PC-3 (cell line): ENCODE results near the gene POU4F2. TPM values are rescaled to one million over a fixed set of nuclear protein-coding genes. Genes with fewer than 3 reads are reported as not detected.
"Not testable (repeated sequence)": the region's sequence is repeated elsewhere in the genome, so short reads cannot be mapped to it uniquely, and the experiment has no call there.

ENCODE experiments used
- ATAC-seq: fragments of 200-7000 bp; cut with Tn5 transposase; 2 replicates; pipeline ENCODE4 v1.9.1; 2020; ENCODE audit warnings: mild to moderate bottlenecking, moderate library complexity
- BruUV-seq: library from RNA; stranded (reverse); fragments of 400-500 nt; replicated peaks from 2 replicates; lab custom pipeline; 2021; lab: Mats Ljungman, UMichigan
- CTCF ChIA-PET: fragments of 300-600 bp; sonication (Branson Sonifier 250); formaldehyde crosslinking; loops from one replicate; lab custom pipeline; 2022; ENCODE audit warnings: antibody characterized with exemption; lab: Charles Lee
- POLR2A ChIA-PET: fragments of 300-600 bp; sonication (Branson Sonifier 250); formaldehyde crosslinking; loops from one replicate; lab custom pipeline; 2022; ENCODE audit warnings: antibody characterized with exemption; ENCODE audit not compliant: unreplicated experiment; lab: Charles Lee
- DNase-seq: peaks from one replicate; pipeline ENCODE4 v3.0.0-alpha.2; 2015
- H2AFZ ChIP-seq: fragments of 300-600 bp; sonication (generic); 2 replicates; pipeline ENCODE4 v1.6.0; 2016; ENCODE audit warnings: antibody characterized with exemption, low read length
- H3F3A ChIP-seq: fragments of 300-600 bp; sonication (generic); one replicate; pipeline ENCODE4 v1.6.0; 2017; ENCODE audit warnings: antibody characterized with exemption, low read length, control low read depth, mild to moderate bottlenecking; ENCODE audit not compliant: unreplicated experiment
- H3K27ac ChIP-seq: fragments of 300-600 bp; sonication (generic); 2 replicates; pipeline ENCODE4 v1.5.1; 2016; ENCODE audit warnings: mild to moderate bottlenecking, low read length
- H3K27me3 ChIP-seq: fragments of 300-600 bp; sonication (generic); 2 replicates; pipeline ENCODE4 v1.6.1; 2016; ENCODE audit warnings: low read length, mixed read lengths
- H3K36me3 ChIP-seq: fragments of 300-600 bp; sonication (generic); 2 replicates; pipeline ENCODE4 v1.6.1; 2016; ENCODE audit warnings: low read depth, mixed run types, low read length, mixed read lengths
- H3K4me1 ChIP-seq: fragments of 300-600 bp; sonication (generic); 2 replicates; pipeline ENCODE4 v1.5.1; 2016; ENCODE audit warnings: low read length; ENCODE audit not compliant: insufficient read depth
- H3K4me2 ChIP-seq: fragments of 300-600 bp; sonication (generic); 2 replicates; pipeline ENCODE4 v1.6.0; 2016; ENCODE audit warnings: low read length
- H3K4me3 ChIP-seq: fragments of 300-600 bp; sonication (generic); 2 replicates; pipeline ENCODE4 v1.5.1; 2016; ENCODE audit warnings: mild to moderate bottlenecking, low read length, mixed read lengths
- H3K79me2 ChIP-seq: fragments of 300-600 bp; sonication (generic); 2 replicates; pipeline ENCODE4 v1.6.1; 2017; ENCODE audit warnings: low read length, mixed read lengths
- H3K9ac ChIP-seq: fragments of 300-600 bp; sonication (generic); 2 replicates; pipeline ENCODE4 v1.6.0; 2016; ENCODE audit warnings: mild to moderate bottlenecking, low read length
- H3K9me2 ChIP-seq: fragments of 300-600 bp; sonication (generic); replicated peaks from 2 replicates; pipeline ENCODE4 v1.6.1; 2016; ENCODE audit warnings: mixed run types, low read length, mixed read lengths
- H3K9me3 ChIP-seq: fragments of 300-600 bp; sonication (generic); 2 replicates; pipeline ENCODE4 v1.6.1; 2016; ENCODE audit warnings: low read length, mixed read lengths
- H4K20me1 ChIP-seq: fragments of 300-600 bp; sonication (generic); 2 replicates; pipeline ENCODE4 v1.6.1; 2016; ENCODE audit warnings: low read length, mixed read lengths
- EZH2 ChIP-seq: fragments of 300-600 bp; sonication (generic); IDR thresholded peaks from one replicate; pipeline ENCODE4 v1.6.1; 2017; ENCODE audit warnings: antibody characterized with exemption, mild to moderate bottlenecking, low read length; ENCODE audit not compliant: unreplicated experiment
- EZH2phosphoT487 ChIP-seq: fragments of 300-600 bp; sonication (generic); IDR thresholded peaks from 2 replicates; pipeline ENCODE4 v1.6.1; 2018; ENCODE audit warnings: mild to moderate bottlenecking, antibody characterized with exemption, low read length, borderline replicate concordance
- intact Hi-C: fragments of 100-400 bp; cut with micrococcal nuclease; formaldehyde crosslinking; loops from 2 replicates; pipeline ENCODE4 v1.9.0; 2023
- total RNA-seq: library from RNA; depleted of rRNA; stranded (reverse); fragments of >200 nt; gene quantifications from 2 replicates; pipeline ENCODE4 v1.2.3, GENCODE V29; 2014
- TF ChIP-seq, protein P1 (sequence below): fragments of 300-600 bp; sonication (generic); conservative IDR thresholded peaks from 2 replicates; pipeline ENCODE4 v1.5.1; 2017; ENCODE audit warnings: antibody characterized with exemption, low read depth, mild to moderate bottlenecking, low read length

The POU4F2 gene
- total RNA-seq, 1 experiment from 2014 or later = not detected

DNA sequence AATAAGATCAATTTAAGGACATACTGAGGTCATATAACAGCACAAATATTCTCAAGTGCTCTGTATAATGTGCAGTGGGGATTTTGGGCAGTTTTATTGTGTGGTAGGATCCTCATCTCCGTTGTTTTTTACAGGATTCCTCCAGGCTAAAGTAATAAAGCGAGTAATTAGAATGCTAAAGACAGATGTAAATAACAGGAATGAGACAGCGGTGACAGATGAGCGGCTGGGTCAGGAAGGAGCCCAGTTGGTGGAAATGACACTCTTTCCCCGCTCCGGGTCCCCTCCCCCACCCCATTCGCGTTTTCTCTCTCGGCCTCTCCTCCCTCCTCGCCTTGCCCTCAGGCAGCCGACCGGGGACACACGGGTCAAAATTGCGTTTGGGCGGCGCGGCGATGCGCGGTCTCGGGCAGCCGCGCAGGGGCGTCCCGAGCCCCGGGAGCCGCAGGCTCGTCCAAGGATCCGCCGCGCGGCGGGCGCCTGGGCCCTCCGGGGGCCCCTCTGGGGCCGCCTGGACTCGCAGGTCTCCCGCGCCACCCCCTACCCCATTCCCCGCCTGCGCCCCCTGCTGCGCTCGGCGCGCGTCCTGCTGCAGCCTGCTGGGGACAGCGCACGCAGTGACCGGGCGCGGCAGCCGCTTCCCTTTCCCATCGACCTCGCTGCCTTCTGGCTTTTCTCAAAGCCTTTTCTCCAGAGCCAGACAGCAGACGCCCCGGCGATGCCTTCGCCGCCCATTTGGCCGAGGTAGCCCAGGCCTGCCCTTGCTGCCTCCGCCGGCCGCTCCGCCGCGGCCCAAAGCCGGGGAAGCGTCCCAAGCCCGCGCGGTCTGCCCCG is 16.2 kb downstream of the POU4F2 start:
- H3K27me3 ChIP-seq = peaks cover 55% of the 10 kb centered on the region
- H3K9ac ChIP-seq = no peak overlapping the region
- intact Hi-C loops = no loop called here
- H3K36me3 ChIP-seq = no peaks in the 10 kb centered on the region
- CTCF ChIA-PET = no interaction called here
- DNase-seq (no peak), ATAC-seq (no peak)
- H2AFZ ChIP-seq = no peak overlapping the region
- POLR2A ChIA-PET = no interaction called here
- TF ChIP-seq EZH2phosphoT487 = no peak
- no peak for TF ChIP-seq EZH2
- TF ChIP-seq, protein P1, sequence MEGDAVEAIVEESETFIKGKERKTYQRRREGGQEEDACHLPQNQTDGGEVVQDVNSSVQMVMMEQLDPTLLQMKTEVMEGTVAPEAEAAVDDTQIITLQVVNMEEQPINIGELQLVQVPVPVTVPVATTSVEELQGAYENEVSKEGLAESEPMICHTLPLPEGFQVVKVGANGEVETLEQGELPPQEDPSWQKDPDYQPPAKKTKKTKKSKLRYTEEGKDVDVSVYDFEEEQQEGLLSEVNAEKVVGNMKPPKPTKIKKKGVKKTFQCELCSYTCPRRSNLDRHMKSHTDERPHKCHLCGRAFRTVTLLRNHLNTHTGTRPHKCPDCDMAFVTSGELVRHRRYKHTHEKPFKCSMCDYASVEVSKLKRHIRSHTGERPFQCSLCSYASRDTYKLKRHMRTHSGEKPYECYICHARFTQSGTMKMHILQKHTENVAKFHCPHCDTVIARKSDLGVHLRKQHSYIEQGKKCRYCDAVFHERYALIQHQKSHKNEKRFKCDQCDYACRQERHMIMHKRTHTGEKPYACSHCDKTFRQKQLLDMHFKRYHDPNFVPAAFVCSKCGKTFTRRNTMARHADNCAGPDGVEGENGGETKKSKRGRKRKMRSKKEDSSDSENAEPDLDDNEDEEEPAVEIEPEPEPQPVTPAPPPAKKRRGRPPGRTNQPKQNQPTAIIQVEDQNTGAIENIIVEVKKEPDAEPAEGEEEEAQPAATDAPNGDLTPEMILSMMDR = no peak
- no peaks in the 10 kb centered on the region for H4K20me1 ChIP-seq
- H3K4me1 ChIP-seq = no peaks in the 10 kb centered on the region
- no peaks in the 10 kb centered on the region for H3F3A ChIP-seq
- H3K9me2 ChIP-seq = no peaks in the 10 kb centered on the region
- H3K9me3 ChIP-seq = no peaks in the 10 kb centered on the region
- H3K4me3 ChIP-seq = no peak overlapping the region
- no peak overlapping the region for H3K27ac ChIP-seq
- H3K4me2 ChIP-seq = no peak overlapping the region
- no TSS peak for BruUV-seq
- H3K79me2 ChIP-seq = no peaks in the 10 kb centered on the region

DNA sequence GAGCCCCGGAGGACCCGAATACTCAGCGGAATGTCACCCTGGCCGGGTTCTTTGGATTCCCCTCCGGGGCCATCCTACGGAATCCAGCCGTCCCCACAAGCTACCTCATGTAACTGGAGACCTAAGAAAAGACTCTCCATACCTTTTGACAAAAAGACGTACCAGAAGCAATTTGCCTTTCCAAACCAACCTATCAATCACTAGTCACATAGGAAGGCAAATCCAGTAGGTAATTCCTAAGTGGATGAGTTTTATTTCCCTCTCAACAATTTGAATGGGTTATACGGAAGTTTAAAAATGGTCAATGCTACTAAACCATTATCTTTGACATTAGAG is 16.8 kb downstream of the POU4F2 start:
- H4K20me1 ChIP-seq = no peaks in the 10 kb centered on the region
- H3K4me2 ChIP-seq = no peak overlapping the region
- DNase-seq = no peak
- H3K4me3 ChIP-seq = no peak overlapping the region
- H3K9me2 ChIP-seq = no peaks in the 10 kb centered on the region
- intact Hi-C loops = no loop called here
- peaks cover 55% of the 10 kb centered on the region for H3K27me3 ChIP-seq
- ATAC-seq = no peak
- no peaks in the 10 kb centered on the region for H3F3A ChIP-seq
- CTCF ChIA-PET = no interaction called here
- H3K36me3 ChIP-seq = no peaks in the 10 kb centered on the region
- H2AFZ ChIP-seq = no peak overlapping the region
- no peak overlapping the region for H3K27ac ChIP-seq
- H3K4me1 ChIP-seq = no peaks in the 10 kb centered on the region
- H3K9me3 ChIP-seq = no peaks in the 10 kb centered on the region
- BruUV-seq = no TSS peak
- H3K9ac ChIP-seq = no peak overlapping the region
- H3K79me2 ChIP-seq = no peaks in the 10 kb centered on the region
- POLR2A ChIA-PET = no interaction called here
- no peak for TF ChIP-seq EZH2phosphoT487
- TF ChIP-seq, protein P1 = no peak
- no peak for TF ChIP-seq EZH2

DNA sequence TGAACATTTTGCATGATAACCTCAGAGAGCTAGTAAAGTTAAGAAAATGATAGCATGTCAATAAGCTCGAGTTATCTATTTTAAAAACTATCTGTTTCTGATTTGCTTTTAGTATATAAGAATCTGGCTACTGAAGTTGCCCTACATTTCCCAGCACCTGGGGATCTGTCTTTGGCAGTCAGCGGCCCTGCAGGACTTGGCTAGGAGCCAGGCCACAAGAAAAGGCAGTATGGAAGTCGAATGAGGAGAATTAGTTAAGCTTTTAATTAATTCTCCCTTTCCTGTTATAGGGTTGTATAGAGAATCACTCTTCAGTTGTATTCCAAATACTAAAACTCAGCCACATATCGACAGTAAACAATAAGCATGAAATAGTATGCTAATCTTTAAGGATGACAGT is 22.7 kb downstream of the POU4F2 start:
- Histone ChIP-seq H3K27me3 (peaks cover 29% of the 10 kb centered on the region), H3K36me3 (no peaks in the 10 kb centered on the region), H3K79me2 (no peaks in the 10 kb centered on the region), H3K27ac (no peak overlapping the region), H2AFZ (no peak overlapping the region), H3F3A (no peaks in the 10 kb centered on the region), H3K4me1 (no peaks in the 10 kb centered on the region), H3K9ac (no peak overlapping the region), H3K9me3 (no peaks in the 10 kb centered on the region), H4K20me1 (no peaks in the 10 kb centered on the region), H3K4me2 (no peak overlapping the region), H3K4me3 (no peak overlapping the region), H3K9me2 (no peaks in the 10 kb centered on the region)
- DNase-seq = no peak
- CTCF ChIA-PET = no interaction called here
- POLR2A ChIA-PET = no interaction called here
- BruUV-seq = no TSS peak
- ATAC-seq = no peak
- TF ChIP-seq EZH2 (no peak), EZH2phosphoT487 (no peak)
- TF ChIP-seq, protein P1 = no peak
- intact Hi-C loops = no loop called here

DNA sequence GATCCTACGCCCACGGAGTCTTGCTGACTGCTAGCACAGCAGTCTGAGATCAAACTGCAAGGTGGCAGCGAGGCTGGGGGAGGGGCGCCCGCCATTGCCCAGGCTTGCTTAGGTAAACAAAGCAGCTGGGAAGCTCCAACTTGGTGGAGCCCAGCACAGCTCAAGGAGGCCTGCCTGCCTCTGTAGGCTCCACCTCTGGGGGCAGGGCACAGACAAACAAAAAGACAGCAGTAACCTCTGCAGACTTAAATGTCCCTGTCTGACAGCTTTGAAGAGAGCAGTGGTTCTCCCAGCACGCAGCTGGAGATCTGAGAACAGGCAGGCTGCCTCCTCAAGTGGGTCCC is 25.2 kb downstream of the POU4F2 start:
- H3K79me2 ChIP-seq, ATAC-seq, H3K9me3 ChIP-seq, H3K4me1 ChIP-seq, H3K9ac ChIP-seq, BruUV-seq, CTCF ChIA-PET, H3K4me2 ChIP-seq, POLR2A ChIA-PET, H4K20me1 ChIP-seq, H3K27ac ChIP-seq, H3F3A ChIP-seq, H3K36me3 ChIP-seq, H2AFZ ChIP-seq, H3K4me3 ChIP-seq, intact Hi-C loops, H3K9me2 ChIP-seq, DNase-seq: not testable (repeated sequence)
- peaks cover 23% of the 10 kb centered on the region for H3K27me3 ChIP-seq
